CD4-positive, alpha-beta T cell treated with Interleukin-6 for 4 hours (primary cell): ENCODE data around the gene ANKIB1.
A peak's percentile ranks its signal among the peaks of the same experiment; 100 is the strongest.
"Not testable (repeated sequence)": the region's sequence is repeated elsewhere in the genome, so short reads cannot be mapped to it uniquely, and the experiment has no call there.

Source experiments
- DNase-seq: peaks from one replicate; pipeline ENCODE4 v3.0.0-alpha.2; 2020; ENCODE audit warnings: mixed read lengths

The ANKIB1 gene

GRCh38 chr7:92245487-92246359 is at the start of gene ANKIB1, which contains the start of gene KRIT1:
TSS of gene ANKIB1 (plus strand) at chr7:92245974. CDS start at chr7:92294979, 49,005 bp downstream.
TSS of gene KRIT1 (minus strand) at chr7:92245914. CDS start at chr7:92242135, 3,779 bp downstream.
- peak; percentile 89 for DNase-seq

- DNase-seq, result no peak
Observed at GRCh38 chr7:92200791-92201190, 45.0 kb upstream of the ANKIB1 start.

- DNase-seq, result no peak
Observed at GRCh38 chr7:92205987-92206386, 39.8 kb upstream of the ANKIB1 start.

- no peak for DNase-seq
Observed at GRCh38 chr7:92206672-92207071, 39.1 kb upstream of the ANKIB1 start.

GRCh38 chr7:92221766-92222165 is 24.0 kb upstream of the ANKIB1 start:
- no peak for DNase-seq

- no peak for DNase-seq
Observed at GRCh38 chr7:92226981-92227380, 18.8 kb upstream of the ANKIB1 start.

GRCh38 chr7:92228100-92228499 is 17.7 kb upstream of the ANKIB1 start:
- DNase-seq, result no peak

- no peak for DNase-seq
Observed at GRCh38 chr7:92228742-92229141, 17.0 kb upstream of the ANKIB1 start.

- DNase-seq, result no peak
Observed at GRCh38 chr7:92230547-92230946, 15.2 kb upstream of the ANKIB1 start.

- no peak for DNase-seq
Observed at GRCh38 chr7:92242972-92243371, 2.8 kb upstream of the ANKIB1 start.

- DNase-seq, result no peak
Observed at GRCh38 chr7:92244808-92245486, 827 bp upstream of the ANKIB1 start.

- DNase-seq, result peak; percentile 22
Observed at GRCh38 chr7:92246360-92247101, 757 bp downstream of the ANKIB1 start.

- no peak for DNase-seq
Observed at GRCh38 chr7:92250603-92251002, 4.8 kb downstream of the ANKIB1 start.

- no peak for DNase-seq
Observed at GRCh38 chr7:92251181-92251580, 5.4 kb downstream of the ANKIB1 start.

GRCh38 chr7:92253251-92253650 is 7.5 kb downstream of the ANKIB1 start:
- DNase-seq, result no peak

GRCh38 chr7:92254800-92255199 is 9.0 kb downstream of the ANKIB1 start:
- not testable (repeated sequence) for DNase-seq

- DNase-seq, result no peak
Observed at GRCh38 chr7:92255308-92255707, 9.5 kb downstream of the ANKIB1 start.

- no peak for DNase-seq
Observed at GRCh38 chr7:92259062-92259461, 13.3 kb downstream of the ANKIB1 start.

GRCh38 chr7:92259610-92260247 is 14.0 kb downstream of the ANKIB1 start:
- DNase-seq, result no peak

GRCh38 chr7:92260248-92260781 is 14.5 kb downstream of the ANKIB1 start:
- DNase-seq, result peak; percentile 12

- no peak for DNase-seq
Observed at GRCh38 chr7:92266415-92267241, 20.9 kb downstream of the ANKIB1 start.

GRCh38 chr7:92268921-92269320 is 23.1 kb downstream of the ANKIB1 start:
- no peak for DNase-seq
